GM12892 (cell line): ENCODE results near the gene TSC1.

ENCODE experiments used
- POLR2A ChIP-seq: IDR thresholded peaks from 2 replicates; pipeline ENCODE4 v1.6.1; 2011; ENCODE audit warnings: low read depth, low read length, control low read depth
- POLR2AphosphoS5 ChIP-seq: IDR thresholded peaks from 2 replicates; pipeline ENCODE4 v1.6.1; 2011; ENCODE audit warnings: low read depth, low read length, control low read depth

DNA sequence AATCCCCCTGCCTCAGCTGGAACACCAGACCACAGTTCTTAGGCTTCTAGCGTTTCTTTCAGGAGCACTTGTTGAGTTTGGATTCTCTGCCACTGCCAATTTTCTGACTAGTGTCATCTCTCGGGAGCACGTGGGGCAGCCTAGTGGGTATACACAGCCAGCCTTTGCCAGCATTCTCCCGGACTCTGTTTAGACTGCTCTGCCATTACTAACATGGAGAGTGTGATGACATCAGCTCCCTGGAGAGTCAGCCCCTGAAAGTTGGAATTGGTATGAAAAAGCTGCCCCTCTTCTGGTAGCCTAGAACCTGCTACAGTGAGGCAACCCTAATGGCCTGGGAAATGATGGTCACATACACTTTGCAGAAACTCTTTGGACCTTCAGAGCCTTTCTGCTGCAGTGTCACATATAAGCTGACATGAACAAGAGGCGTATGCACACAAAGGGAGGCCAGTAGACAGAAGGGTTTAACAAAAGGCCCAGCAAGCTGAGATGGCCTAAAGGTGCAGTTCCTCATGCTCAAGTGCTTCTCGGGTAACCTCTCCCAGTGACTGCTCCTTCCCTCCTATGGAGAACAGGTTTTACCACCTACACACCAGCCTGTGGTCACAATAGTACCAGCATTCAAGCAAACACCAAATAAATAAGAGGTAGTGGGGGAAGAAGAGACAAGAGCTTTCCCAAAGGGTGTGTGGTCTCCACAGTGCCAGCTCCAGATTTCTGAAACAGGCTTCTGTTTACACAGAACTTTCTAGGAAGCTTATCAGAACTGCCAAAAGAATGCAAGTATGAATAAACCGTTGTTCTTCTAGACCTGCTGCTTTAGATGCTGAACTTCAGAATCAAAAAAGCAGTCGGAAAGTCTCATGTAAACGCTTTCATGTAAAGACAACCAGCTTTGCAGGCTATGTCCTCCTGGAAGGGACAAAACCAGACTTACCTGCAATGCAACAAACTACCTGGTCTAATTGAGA lies 49.3 kb downstream of the TSC1 start:
- TF ChIP-seq POLR2A = no peak
- TF ChIP-seq POLR2AphosphoS5 = no peak
